Trophoblast cell (in vitro differentiated cells and primary cell): Measurements from ENCODE around the gene TECR.

ENCODE experiments used
- DNase-seq, 2 donors: peaks; one replicate each; pipeline ENCODE4 v3.0.0-alpha.2; 2016
- H2AFZ ChIP-seq: 2 replicates; pipeline ENCODE4 v1.6.1; 2013; ENCODE audit warnings: low read length, moderate library complexity, mild to moderate bottlenecking; ENCODE audit not compliant: insufficient read depth, poor library complexity
- H2AK5ac ChIP-seq: 2 replicates; pipeline ENCODE4 v1.6.1; 2013; ENCODE audit warnings: mild to moderate bottlenecking, low read length
- H2BK120ac ChIP-seq: 2 replicates; pipeline ENCODE4 v1.6.1; 2013; ENCODE audit warnings: low read length, mild to moderate bottlenecking, moderate library complexity; ENCODE audit not compliant: insufficient read depth, poor library complexity
- H2BK12ac ChIP-seq: 2 replicates; pipeline ENCODE4 v1.6.1; 2013; ENCODE audit warnings: mild to moderate bottlenecking, low read length, moderate library complexity
- H2BK5ac ChIP-seq: 2 replicates; pipeline ENCODE4 v1.6.1; 2013; ENCODE audit warnings: low read length, low read depth, moderate library complexity, mild to moderate bottlenecking; ENCODE audit not compliant: poor library complexity
- H3K14ac ChIP-seq: 2 replicates; pipeline ENCODE4 v1.6.1; 2013; ENCODE audit warnings: mild to moderate bottlenecking, low read length
- H3K18ac ChIP-seq: 2 replicates; pipeline ENCODE4 v1.6.1; 2013; ENCODE audit warnings: mild to moderate bottlenecking, low read length
- H3K23ac ChIP-seq: 2 replicates; pipeline ENCODE4 v1.6.1; 2013; ENCODE audit warnings: low read length
- H3K27ac ChIP-seq: 2 replicates; pipeline ENCODE4 v1.5.1; 2013; ENCODE audit warnings: low read depth, mild to moderate bottlenecking, inconsistent platforms, low read length, moderate library complexity
- H3K27me3 ChIP-seq: 2 replicates; pipeline ENCODE4 v1.6.1; 2013; ENCODE audit warnings: inconsistent platforms, mild to moderate bottlenecking, low read length, moderate library complexity; ENCODE audit not compliant: insufficient read depth
- H3K36me3 ChIP-seq, 2 experiments: 1 replicate in 1 of 2; 2 replicates in 1 of 2; pipeline ENCODE4 v1.6.1; 2013; ENCODE audit warnings: low read length in 2 of 2, mild to moderate bottlenecking in 2 of 2, moderate library complexity in 1 of 2; ENCODE audit not compliant: insufficient read depth in 2 of 2, control insufficient read depth in 1 of 2
- H3K4ac ChIP-seq: 2 replicates; pipeline ENCODE4 v1.6.1; 2013; ENCODE audit warnings: low read depth, mild to moderate bottlenecking, low read length, moderate library complexity
- H3K4me1 ChIP-seq, 2 experiments: 1 replicate in 1 of 2; 2 replicates in 1 of 2; pipeline ENCODE4 v1.6.1; 2013; ENCODE audit warnings: low read length in 2 of 2, mild to moderate bottlenecking in 2 of 2, moderate library complexity in 1 of 2; ENCODE audit not compliant: insufficient read depth in 2 of 2, control insufficient read depth in 1 of 2
- H3K4me2 ChIP-seq: 2 replicates; pipeline ENCODE4 v1.6.1; 2013; ENCODE audit warnings: inconsistent platforms, mild to moderate bottlenecking, low read length, moderate library complexity
- H3K4me3 ChIP-seq: 2 replicates; pipeline ENCODE4 v1.5.1; 2013; ENCODE audit warnings: mild to moderate bottlenecking, low read depth, low read length, inconsistent platforms
- H3K79me1 ChIP-seq: one replicate; pipeline ENCODE4 v1.6.1; 2013; ENCODE audit warnings: low read length
- H3K79me2 ChIP-seq: 2 replicates; pipeline ENCODE4 v1.6.1; 2013; ENCODE audit warnings: low read length, mild to moderate bottlenecking; ENCODE audit not compliant: control insufficient read depth, insufficient read depth, poor library complexity
- H3K9ac ChIP-seq: 2 replicates; pipeline ENCODE4 v1.6.1; 2013; ENCODE audit warnings: mild to moderate bottlenecking, low read length
- H3K9me3 ChIP-seq: 2 replicates; pipeline ENCODE4 v1.6.1; 2013; ENCODE audit warnings: low read depth, mild to moderate bottlenecking, control low read depth, inconsistent platforms, low read length; ENCODE audit not compliant: insufficient read depth
- H4K12ac ChIP-seq: 2 replicates; pipeline ENCODE4 v1.6.1; 2013; ENCODE audit warnings: low read depth, mild to moderate bottlenecking, low read length, moderate library complexity
- H4K8ac ChIP-seq: 2 replicates; pipeline ENCODE4 v1.6.1; 2013; ENCODE audit warnings: low read depth, mild to moderate bottlenecking, low read length, moderate library complexity
- H4K91ac ChIP-seq: one replicate; pipeline ENCODE4 v1.6.1; 2013; ENCODE audit warnings: low read depth, mild to moderate bottlenecking, low read length, moderate library complexity
- WGBS: extraction: QIAGEN DNeasy Blood & Tissue Kit; methylation state at CpG from one replicate; pipeline ENCODE4 v1.1.7; 2013; ENCODE audit warnings: missing lambda C conversion rate; ENCODE audit not compliant: insufficient read length, insufficient coverage; ENCODE audit errors: extremely low coverage; 5-methylcytosine and 5-hydroxymethylcytosine counted together

TECR gene

GRCh38 chr19:14495672-14496028, 33.7 kb upstream of the TECR start:
- peak overlapping the region; percentile 81 for H3K4me2 ChIP-seq
- no peak for DNase-seq
- WGBS: no CpG with 5 or more reads among the region's 28 CpGs
- H2AK5ac ChIP-seq: peak overlapping the region; percentile 28
- peaks cover 10% of the 10 kb centered on the region for H3K79me1 ChIP-seq
- peaks cover 14% of the 10 kb centered on the region in 2 experiments for H3K36me3 ChIP-seq
- peak overlapping the region; percentile 90 for H3K4ac ChIP-seq
- H2AFZ ChIP-seq: peak overlapping the region; percentile 74
- peak overlapping the region; percentile 74 for H4K91ac ChIP-seq
- no peak overlapping the region for H3K23ac ChIP-seq
- H3K9ac ChIP-seq: peak overlapping the region; percentile 69
- H3K27me3 ChIP-seq: no peaks in the 10 kb centered on the region
- H3K9me3 ChIP-seq: peaks cover 2% of the 10 kb centered on the region
- H3K18ac ChIP-seq: peak overlapping the region; percentile 61
- no peak overlapping the region for H2BK12ac ChIP-seq
- H3K14ac ChIP-seq: peak overlapping the region; percentile 62
- H3K4me1 ChIP-seq: peaks cover 7 to 10% of the 10 kb centered on the region in 2 experiments
- no peak overlapping the region for H3K27ac ChIP-seq
- peak overlapping the region; percentile 79 for H3K4me3 ChIP-seq
- peak overlapping the region; percentile 31 for H4K8ac ChIP-seq
- H3K79me2 ChIP-seq: peaks cover 13% of the 10 kb centered on the region
- H2BK5ac ChIP-seq: peak overlapping the region; percentile 15
- no peak overlapping the region for H2BK120ac ChIP-seq
- H4K12ac ChIP-seq: peak overlapping the region; percentile 45

GRCh38 chr19:14496029-14496833, 33.2 kb upstream of the TECR start, which contains the start of gene GIPC1:
Gene GIPC1 (minus strand): TSS chr19:14496127. CDS start chr19:14482976, 13,151 bp downstream.
- H3K9me3 ChIP-seq: peaks cover 2% of the 10 kb centered on the region
- H2AK5ac ChIP-seq: peak within 1 kb of the TSS; percentile 28

DNA sequence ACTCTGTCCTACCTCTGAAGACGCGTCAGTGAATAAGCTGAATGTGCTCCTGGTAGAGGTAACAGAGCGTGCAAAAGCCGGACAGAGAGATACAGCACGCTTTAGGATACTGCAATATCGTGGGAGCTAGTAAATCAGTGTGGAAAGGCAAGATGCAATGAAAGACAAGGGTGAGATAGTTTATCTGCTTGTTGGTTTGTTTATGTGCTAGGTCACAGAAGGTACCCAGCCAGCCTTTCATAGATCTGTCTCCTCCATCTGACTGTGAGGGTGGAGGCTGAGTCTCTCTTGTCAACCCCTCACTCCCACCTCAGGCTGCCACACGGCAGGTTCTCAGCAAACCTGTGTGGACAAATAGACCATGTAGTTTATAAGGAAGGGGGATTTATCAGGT, 32.6 kb upstream of the TECR start:
- no peaks in the 10 kb centered on the region for H3K9me3 ChIP-seq
- peaks cover 13% of the 10 kb centered on the region for H3K79me2 ChIP-seq
- peak overlapping the region; percentile 81 for H4K8ac ChIP-seq
- peak in 1 of 2 donors; percentile 39 for DNase-seq
- H2BK120ac ChIP-seq: peak overlapping the region; percentile 20
- H2AK5ac ChIP-seq: no peak overlapping the region
- no peak overlapping the region for H3K23ac ChIP-seq
- H3K4me1 ChIP-seq: peaks cover 7 to 10% of the 10 kb centered on the region in 2 experiments
- no peaks in the 10 kb centered on the region for H3K27me3 ChIP-seq
- H3K79me1 ChIP-seq: peaks cover 10% of the 10 kb centered on the region
- peak overlapping the region; percentile 16 for H2BK12ac ChIP-seq
- H4K12ac ChIP-seq: no peak overlapping the region
- no peak overlapping the region for H3K9ac ChIP-seq
- no peak overlapping the region for H3K14ac ChIP-seq
- no peak overlapping the region for H3K18ac ChIP-seq
- H2BK5ac ChIP-seq: no peak overlapping the region
- no peak overlapping the region for H3K4me2 ChIP-seq
- H2AFZ ChIP-seq: peak overlapping the region; percentile 27
- no peak overlapping the region for H3K4ac ChIP-seq
- H4K91ac ChIP-seq: peak overlapping the region; percentile 75
- H3K27ac ChIP-seq: no peak overlapping the region
- H3K4me3 ChIP-seq: no peak overlapping the region
- no CpG with 5 or more reads among the region's 7 CpGs for WGBS
- peaks cover 7 to 8% of the 10 kb centered on the region in 2 experiments for H3K36me3 ChIP-seq

More at GRCh38 chr19:14496029-14496833, 33.2 kb upstream of the TECR start, which contains the start of gene GIPC1:
- Histone ChIP-seq H2BK5ac (peak within 1 kb of the TSS; percentile 15), H2BK12ac (peak within 1 kb of the TSS; percentile 51), H3K36me3 (peaks cover 12 to 14% of the 10 kb centered on the region in 2 experiments), H3K27me3 (no peaks in the 10 kb centered on the region), H3K18ac (peak within 1 kb of the TSS; percentile 61), H3K79me2 (peaks cover 13% of the 10 kb centered on the region), H3K9ac (peak within 1 kb of the TSS; percentile 69), H3K4me1 (peaks cover 7 to 10% of the 10 kb centered on the region in 2 experiments), H3K14ac (peak within 1 kb of the TSS; percentile 62), H4K8ac (peak within 1 kb of the TSS; percentile 81), H3K27ac (no peak within 1 kb of the TSS), H3K23ac (no peak within 1 kb of the TSS), H3K79me1 (peaks cover 10% of the 10 kb centered on the region), H4K91ac (peak within 1 kb of the TSS; percentile 75), H3K4ac (peak within 1 kb of the TSS; percentile 98), H2AFZ (peak within 1 kb of the TSS; percentile 74), H2BK120ac (peak within 1 kb of the TSS; percentile 20), H3K4me3 (peak within 1 kb of the TSS; percentile 79), H4K12ac (peak within 1 kb of the TSS; percentile 45), H3K4me2 (peak within 1 kb of the TSS; percentile 81)
- WGBS: no CpG with 5 or more reads among the region's 71 CpGs
- peak; percentile 94 to 98 for DNase-seq

DNA sequence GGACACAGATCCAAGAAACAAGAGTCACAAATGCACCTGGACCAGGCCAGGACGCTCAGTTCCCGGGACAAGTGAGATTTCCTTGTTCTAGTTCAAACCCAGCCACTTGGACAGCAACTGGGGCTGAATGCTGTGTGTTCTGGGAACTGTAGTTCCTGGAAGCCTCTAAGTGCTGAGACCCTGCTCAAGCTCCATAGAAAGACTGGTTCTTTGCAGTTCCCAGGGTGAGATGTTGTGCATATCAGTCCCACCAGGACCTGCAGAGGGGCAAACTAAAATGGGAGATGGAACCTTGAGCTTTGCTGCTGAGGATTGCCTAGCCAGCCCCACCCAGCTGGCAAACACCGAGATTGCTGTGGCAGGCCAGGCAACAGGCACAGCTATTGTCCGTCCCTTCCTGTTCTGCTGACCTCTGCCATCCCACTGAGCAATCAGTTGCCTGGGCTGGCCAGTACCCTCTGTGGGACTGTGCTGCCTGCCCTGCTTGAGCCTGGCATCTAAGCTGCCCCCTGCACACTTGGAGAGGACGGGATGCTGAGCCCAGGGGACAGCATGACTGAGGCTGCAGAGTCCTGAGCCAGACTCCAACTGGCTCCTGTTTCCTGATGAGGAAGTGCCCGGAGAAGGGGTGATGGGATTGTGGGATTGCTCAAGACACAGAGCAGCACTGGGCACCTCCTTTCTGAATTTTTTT, 32.0 kb upstream of the TECR start:
- no peak overlapping the region for H3K9ac ChIP-seq
- H4K91ac ChIP-seq: peak overlapping the region; percentile 8
- no peaks in the 10 kb centered on the region for H3K27me3 ChIP-seq
- peaks cover 12% of the 10 kb centered on the region for H3K79me1 ChIP-seq
- WGBS: no CpG with 5 or more reads among the region's 6 CpGs
- no peak for DNase-seq
- H4K8ac ChIP-seq: no peak overlapping the region
- H4K12ac ChIP-seq: no peak overlapping the region
- H3K4me3 ChIP-seq: peak overlapping the region; percentile 5
- H3K27ac ChIP-seq: no peak overlapping the region
- no peak overlapping the region for H3K14ac ChIP-seq
- peaks cover 13% of the 10 kb centered on the region for H3K79me2 ChIP-seq
- no peak overlapping the region for H3K4ac ChIP-seq
- no peak overlapping the region for H3K18ac ChIP-seq
- no peak overlapping the region for H2BK12ac ChIP-seq
- no peaks in the 10 kb centered on the region for H3K9me3 ChIP-seq
- no peak overlapping the region for H3K4me2 ChIP-seq
- peaks cover 11 to 13% of the 10 kb centered on the region in 2 experiments for H3K4me1 ChIP-seq
- H3K23ac ChIP-seq: no peak overlapping the region
- peaks cover 7 to 8% of the 10 kb centered on the region in 2 experiments for H3K36me3 ChIP-seq
- no peak overlapping the region for H2AFZ ChIP-seq
- H2AK5ac ChIP-seq: peak overlapping the region; percentile 81
- H2BK120ac ChIP-seq: no peak overlapping the region
- no peak overlapping the region for H2BK5ac ChIP-seq
